OCI-LY3 (cell line): ENCODE measurements around the gene EHD1.

Experiments used
- H2AFZ ChIP-seq: fragments of 200-600, 300-600 bp; shearing (Covaris generic); 2 replicates; pipeline ENCODE4 v1.6.0; 2014; ENCODE audit warnings: antibody characterized with exemption, low read depth, low read length
- H3K27ac ChIP-seq: fragments of 200-600, 300-600 bp; sonication (generic); 2 replicates; pipeline ENCODE4 v1.5.1; 2014; ENCODE audit warnings: mild to moderate bottlenecking, low read length, moderate library complexity, mixed read lengths
- H3K27me3 ChIP-seq: fragments of 200-600, 300-600 bp; sonication (generic); 2 replicates; pipeline ENCODE4 v1.6.1; 2014; ENCODE audit warnings: low read depth, low read length, mixed read lengths
- H3K36me3 ChIP-seq: fragments of 200-600, 300-600 bp; sonication (generic); replicated peaks from 2 replicates; pipeline ENCODE3; 2014; ENCODE audit warnings: low read depth, low read length, mixed read lengths
- H3K4me1 ChIP-seq: fragments of 300-600, 200-600 bp; sonication (generic); 2 replicates; pipeline ENCODE4 v1.6.1; 2014; ENCODE audit warnings: low read length, mixed read lengths
- H3K4me2 ChIP-seq: fragments of 200-600, 300-600 bp; sonication (generic); 2 replicates; pipeline ENCODE4 v1.6.1; 2014; ENCODE audit warnings: low read length, mixed read lengths
- H3K4me3 ChIP-seq: fragments of 300-600, 200-600 bp; sonication (generic); 2 replicates; pipeline ENCODE4 v1.5.1; 2014; ENCODE audit warnings: antibody characterized with exemption, mild to moderate bottlenecking, low read length, moderate library complexity
- H3K79me2 ChIP-seq: fragments of 300-600, 200-600 bp; shearing (Covaris generic); 2 replicates; pipeline ENCODE4 v1.6.1; 2014; ENCODE audit warnings: mild to moderate bottlenecking, low read length, mixed read lengths
- H3K9ac ChIP-seq: fragments of 300-600, 200-600 bp; shearing (Covaris generic); 2 replicates; pipeline ENCODE4 v1.6.0; 2014; ENCODE audit warnings: mild to moderate bottlenecking, low read length, moderate library complexity
- H3K9me3 ChIP-seq: fragments of 200-600, 300-600 bp; shearing (Covaris generic); 2 replicates; pipeline ENCODE4 v1.6.1; 2014; ENCODE audit warnings: low read length, mixed read lengths; ENCODE audit not compliant: insufficient read depth
- H4K20me1 ChIP-seq: fragments of 200-600, 300-600 bp; sonication (generic); 2 replicates; pipeline ENCODE4 v1.6.1; 2016; ENCODE audit warnings: low read length, mixed read lengths; ENCODE audit not compliant: insufficient read depth
- EZH2phosphoT487 ChIP-seq: fragments of 200-600 bp; shearing (Covaris generic); IDR thresholded peaks from 2 replicates; pipeline ENCODE4 v1.6.1; 2018; ENCODE audit warnings: antibody characterized with exemption, mixed run types, low read depth
- TF ChIP-seq, protein P1 (sequence below): fragments of 200-600, 300-600 bp; sonication (generic); IDR thresholded peaks from 2 replicates; pipeline ENCODE4 v1.5.1; 2014; ENCODE audit warnings: antibody characterized with exemption, low read length, low read depth

EHD1 gene

DNA sequence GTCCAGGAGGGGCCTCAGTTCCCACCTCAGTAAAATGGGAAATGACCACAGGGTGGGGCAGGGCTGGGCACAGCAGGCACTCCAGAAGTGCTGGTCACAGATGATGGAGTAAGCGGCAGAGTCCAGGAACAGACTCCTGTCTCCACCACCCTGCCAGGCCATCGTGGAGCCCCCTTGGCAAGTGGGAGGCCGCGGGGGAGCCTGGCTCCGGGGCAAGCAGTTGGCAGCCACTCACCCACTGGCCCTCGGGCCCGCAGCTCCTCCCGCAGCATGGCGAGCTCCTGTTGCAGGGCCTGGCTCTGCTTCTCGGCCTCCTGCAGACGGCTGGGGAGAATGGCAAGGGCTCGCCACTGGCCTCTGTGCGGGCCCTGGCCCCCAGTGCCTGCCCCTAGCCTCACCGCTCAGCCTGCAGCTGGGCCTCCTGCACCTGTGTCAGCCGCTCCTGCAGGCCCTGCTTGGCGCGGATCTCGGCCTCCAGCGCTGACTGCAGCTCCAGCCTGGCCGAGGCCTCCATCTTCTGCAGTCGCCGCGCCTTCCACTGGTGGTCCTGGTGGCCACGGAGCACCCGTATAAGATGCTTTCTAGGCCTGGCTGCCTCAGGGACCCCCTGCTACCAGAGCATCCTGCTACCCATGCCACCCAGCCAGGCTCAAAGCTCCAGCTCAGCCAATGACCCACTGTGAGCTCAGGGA, 44.2 kb downstream of the EHD1 start:
- Histone ChIP-seq H3K79me2 (no peaks in the 10 kb centered on the region), H3K36me3 (no peaks in the 10 kb centered on the region), H3K27me3 (no peaks in the 10 kb centered on the region), H2AFZ (no peak overlapping the region), H4K20me1 (no peaks in the 10 kb centered on the region), H3K27ac (no peak overlapping the region), H3K4me3 (no peak overlapping the region), H3K9ac (no peak overlapping the region), H3K4me2 (no peak overlapping the region), H3K9me3 (no peaks in the 10 kb centered on the region), H3K4me1 (no peaks in the 10 kb centered on the region)
- no peak for TF ChIP-seq EZH2phosphoT487
- TF ChIP-seq, protein P1, sequence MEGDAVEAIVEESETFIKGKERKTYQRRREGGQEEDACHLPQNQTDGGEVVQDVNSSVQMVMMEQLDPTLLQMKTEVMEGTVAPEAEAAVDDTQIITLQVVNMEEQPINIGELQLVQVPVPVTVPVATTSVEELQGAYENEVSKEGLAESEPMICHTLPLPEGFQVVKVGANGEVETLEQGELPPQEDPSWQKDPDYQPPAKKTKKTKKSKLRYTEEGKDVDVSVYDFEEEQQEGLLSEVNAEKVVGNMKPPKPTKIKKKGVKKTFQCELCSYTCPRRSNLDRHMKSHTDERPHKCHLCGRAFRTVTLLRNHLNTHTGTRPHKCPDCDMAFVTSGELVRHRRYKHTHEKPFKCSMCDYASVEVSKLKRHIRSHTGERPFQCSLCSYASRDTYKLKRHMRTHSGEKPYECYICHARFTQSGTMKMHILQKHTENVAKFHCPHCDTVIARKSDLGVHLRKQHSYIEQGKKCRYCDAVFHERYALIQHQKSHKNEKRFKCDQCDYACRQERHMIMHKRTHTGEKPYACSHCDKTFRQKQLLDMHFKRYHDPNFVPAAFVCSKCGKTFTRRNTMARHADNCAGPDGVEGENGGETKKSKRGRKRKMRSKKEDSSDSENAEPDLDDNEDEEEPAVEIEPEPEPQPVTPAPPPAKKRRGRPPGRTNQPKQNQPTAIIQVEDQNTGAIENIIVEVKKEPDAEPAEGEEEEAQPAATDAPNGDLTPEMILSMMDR = no peak

DNA sequence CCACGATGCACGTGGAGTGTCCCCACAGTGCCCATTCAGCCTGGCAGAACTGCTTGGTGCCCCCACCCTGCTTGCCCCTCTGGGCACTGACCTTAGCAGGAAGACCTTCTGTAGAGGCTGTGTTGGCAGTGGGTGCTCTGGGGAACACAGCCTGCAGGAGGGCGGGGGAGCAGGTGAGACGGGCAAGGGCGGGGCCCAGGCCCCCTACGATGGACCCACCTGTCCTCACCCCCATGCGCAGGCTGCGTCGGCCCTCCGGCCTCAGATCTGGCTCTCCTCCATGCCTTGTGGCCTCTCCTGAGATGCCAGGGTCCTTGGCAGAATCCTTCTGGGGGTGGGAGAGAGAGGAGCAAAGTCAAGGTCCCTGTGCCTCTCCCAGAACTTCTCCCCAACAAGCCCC, 44.9 kb downstream of the EHD1 start:
- no peaks in the 10 kb centered on the region for H3K79me2 ChIP-seq
- H3K4me2 ChIP-seq = no peak overlapping the region
- no peak overlapping the region for H3K27ac ChIP-seq
- no peaks in the 10 kb centered on the region for H3K27me3 ChIP-seq
- no peak overlapping the region for H3K9ac ChIP-seq
- H3K4me3 ChIP-seq = no peak overlapping the region
- H2AFZ ChIP-seq = no peak overlapping the region
- H3K4me1 ChIP-seq = no peaks in the 10 kb centered on the region
- no peaks in the 10 kb centered on the region for H3K9me3 ChIP-seq
- H3K36me3 ChIP-seq = no peaks in the 10 kb centered on the region
- TF ChIP-seq EZH2phosphoT487 = no peak
- TF ChIP-seq, protein P1 = no peak
- no peaks in the 10 kb centered on the region for H4K20me1 ChIP-seq

DNA sequence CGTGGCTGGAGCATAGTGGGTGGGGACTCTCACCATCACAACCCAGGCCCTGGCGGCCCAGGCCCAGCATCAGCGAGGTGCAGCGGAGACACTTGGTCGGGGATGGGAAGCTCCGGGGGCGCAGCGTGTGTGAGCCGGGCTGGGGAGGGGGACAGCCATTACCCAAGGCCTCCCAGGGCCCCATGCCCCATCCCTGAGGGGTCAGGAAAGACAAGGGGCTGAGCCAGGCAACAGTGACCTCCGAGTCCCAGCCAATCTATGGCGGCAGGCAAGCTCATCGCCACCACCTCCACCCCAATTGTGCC, 45.3 kb downstream of the EHD1 start:
- Histone ChIP-seq H3K4me3 (no peak overlapping the region), H3K4me1 (no peaks in the 10 kb centered on the region), H3K27me3 (no peaks in the 10 kb centered on the region), H3K4me2 (no peak overlapping the region), H3K36me3 (no peaks in the 10 kb centered on the region), H3K79me2 (no peaks in the 10 kb centered on the region), H3K27ac (no peak overlapping the region), H3K9ac (no peak overlapping the region), H4K20me1 (no peaks in the 10 kb centered on the region), H2AFZ (no peak overlapping the region), H3K9me3 (no peaks in the 10 kb centered on the region)
- no peak for TF ChIP-seq EZH2phosphoT487
- TF ChIP-seq, protein P1 = no peak

DNA sequence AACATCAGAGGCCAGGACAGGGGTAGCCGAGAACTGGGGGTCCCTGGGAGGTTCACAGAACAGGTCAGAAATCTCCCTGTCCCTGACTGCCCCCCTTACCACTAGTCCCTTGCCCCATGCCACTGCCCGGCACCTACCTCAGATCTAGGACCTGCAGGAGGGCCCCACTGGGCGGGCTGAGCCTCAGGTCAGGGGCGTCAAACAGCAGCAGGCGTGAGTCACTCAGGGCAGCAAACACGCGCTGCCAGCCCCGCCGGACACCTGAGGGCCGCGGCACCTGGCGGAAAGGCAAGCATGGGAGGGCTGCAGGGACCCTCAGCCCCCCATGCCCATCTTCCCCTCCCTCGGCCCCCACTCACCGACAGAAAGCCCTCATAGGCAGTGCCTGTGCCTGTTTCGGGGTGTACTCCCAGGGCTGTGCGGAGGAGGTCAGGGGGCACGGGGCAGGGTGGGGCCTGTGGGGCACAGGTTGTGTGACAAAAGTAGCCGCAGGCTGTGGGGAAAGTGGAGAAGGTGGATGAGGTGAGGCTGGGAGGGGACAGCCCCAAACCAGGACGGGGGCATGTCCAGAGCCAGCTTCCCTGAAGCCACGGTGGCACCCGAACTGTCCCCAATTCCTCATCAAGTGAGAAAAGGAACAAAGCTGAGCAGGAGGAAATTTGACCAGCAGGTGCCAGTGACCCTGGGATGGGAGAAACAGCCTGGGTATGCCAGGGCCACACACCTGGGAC, 45.8 kb downstream of the EHD1 start:
- Histone ChIP-seq H3K9me3 (no peaks in the 10 kb centered on the region), H3K36me3 (no peaks in the 10 kb centered on the region), H3K27me3 (no peaks in the 10 kb centered on the region), H3K4me3 (no peak overlapping the region), H3K4me2 (no peak overlapping the region), H3K27ac (no peak overlapping the region), H3K4me1 (no peaks in the 10 kb centered on the region), H3K9ac (no peak overlapping the region), H3K79me2 (no peaks in the 10 kb centered on the region), H2AFZ (no peak overlapping the region), H4K20me1 (no peaks in the 10 kb centered on the region)
- TF ChIP-seq, protein P1 = no peak
- TF ChIP-seq EZH2phosphoT487 = no peak
